H1 (cell line): ENCODE data around the gene SV2B. TPM values are rescaled to one million over a fixed set of nuclear protein-coding genes. Genes with fewer than 3 reads are reported as not detected.

Source experiments
- CTCF ChIA-PET: fragments of 300-600 bp; sonication (Branson Sonifier 250); formaldehyde crosslinking; loops from one replicate; lab custom pipeline; 2021; ENCODE audit not compliant: partially characterized antibody; lab: Charles Lee
- POLR2A ChIA-PET: fragments of 300-600 bp; sonication (Branson Sonifier 250); formaldehyde crosslinking; loops from one replicate; lab custom pipeline; 2021; ENCODE audit warnings: inconsistent platforms; ENCODE audit not compliant: partially characterized antibody; lab: Charles Lee
- DNase-seq, 2 experiments: peaks; one replicate each; pipeline versions ENCODE4 v3.0.0 to v3.0.0-alpha.2; 2010 to 2022; ENCODE audit warnings: low spot score in 2 of 2, low read depth in 1 of 2, mixed read lengths in 1 of 2
- FAIRE-seq: peaks from 2 replicates; lab custom pipeline; 2011; peaks lifted over from hg19 to GRCh38; lab: Jason Lieb, UNC
- H2AFZ ChIP-seq: 2 replicates; pipeline ENCODE4 v1.8.1; 2012; ENCODE audit warnings: low read length, inconsistent platforms
- H2AK5ac ChIP-seq: 2 replicates; pipeline ENCODE4 v1.6.1; 2013; ENCODE audit warnings: low read depth, low read length
- H2BK120ac ChIP-seq: replicated peaks from 2 replicates; pipeline ENCODE3; 2013; ENCODE audit warnings: low read depth, low read length, inconsistent platforms
- H2BK12ac ChIP-seq: 2 replicates; pipeline ENCODE4 v1.6.1; 2013; ENCODE audit warnings: low read depth, low read length
- H2BK15ac ChIP-seq: 2 replicates; pipeline ENCODE4 v1.6.1; 2013; ENCODE audit warnings: low read length
- H2BK20ac ChIP-seq: 2 replicates; pipeline ENCODE4 v1.6.1; 2013; ENCODE audit warnings: low read length
- H2BK5ac ChIP-seq: 2 replicates; pipeline ENCODE4 v1.6.1; 2013; ENCODE audit warnings: low read depth, low read length
- H3K14ac ChIP-seq: 2 replicates; pipeline ENCODE4 v1.6.1; 2013; ENCODE audit warnings: inconsistent platforms; ENCODE audit not compliant: insufficient read length
- H3K18ac ChIP-seq: 2 replicates; pipeline ENCODE4 v1.6.1; 2013; ENCODE audit warnings: low read length; ENCODE audit errors: extremely low read depth
- H3K23ac ChIP-seq: 2 replicates; pipeline ENCODE4 v1.6.1; 2013; ENCODE audit warnings: inconsistent platforms; ENCODE audit not compliant: insufficient read length
- H3K23me2 ChIP-seq: 2 replicates; pipeline ENCODE4 v1.6.1; 2013; ENCODE audit warnings: low read depth, low read length
- H3K27ac ChIP-seq: 2 replicates; pipeline ENCODE4 v1.6.1; 2011; ENCODE audit warnings: low read depth, low read length, inconsistent platforms
- H3K27me3 ChIP-seq, 4 experiments: replicated peaks in 1 of 4; 1 replicate in 1 of 4; 2 replicates in 3 of 4; pipeline versions ENCODE4 v1.6.1 to v1.8.1; 2011 to 2013; ENCODE audit warnings: low read length in 3 of 4, mild to moderate bottlenecking in 3 of 4, inconsistent platforms in 2 of 4, mixed read lengths in 2 of 4, moderate library complexity in 1 of 4; ENCODE audit not compliant: control insufficient read depth in 3 of 4, insufficient read depth in 3 of 4; ENCODE audit errors: extremely low read depth in 1 of 4
- H3K36me3 ChIP-seq, 4 experiments: 2 replicates each; pipeline versions ENCODE4 v1.6.1 to v1.8.1; 2011 to 2013; ENCODE audit warnings: mild to moderate bottlenecking in 4 of 4, low read length in 3 of 4, moderate library complexity in 2 of 4, control low read depth in 1 of 4, inconsistent platforms in 1 of 4; ENCODE audit not compliant: insufficient read depth in 4 of 4, control insufficient read depth in 2 of 4
- H3K4ac ChIP-seq: replicated peaks from 2 replicates; pipeline ENCODE3; 2013; ENCODE audit warnings: low read length, low read depth, mixed read lengths, inconsistent platforms; ENCODE audit not compliant: insufficient read length
- H3K4me1 ChIP-seq, 4 experiments: replicated peaks in 1 of 4; 1 replicate in 1 of 4; 2 replicates in 3 of 4; pipeline versions ENCODE4 v1.6.1 to v1.8.1; 2011 to 2013; ENCODE audit warnings: low read length in 3 of 4, inconsistent platforms in 2 of 4, mixed read lengths in 1 of 4; ENCODE audit not compliant: insufficient read depth in 4 of 4, control insufficient read depth in 3 of 4
- H3K4me2 ChIP-seq, 2 experiments: 2 replicates each; pipeline versions ENCODE4 v1.6.1 to v1.8.1; 2011 to 2013; ENCODE audit warnings: low read depth in 2 of 2, low read length in 2 of 2, control low read depth in 1 of 2, inconsistent platforms in 1 of 2, mild to moderate bottlenecking in 1 of 2; ENCODE audit not compliant: insufficient read depth in 1 of 2
- H3K4me3 ChIP-seq, 4 experiments: fragments of 200-600, 300-600 bp in 1 of 4; sonication (generic), shearing (Covaris generic), sonication (Bioruptor Twin) in 1 of 4; 2 replicates each; pipeline versions ENCODE4 v1.5.1 to v1.8.1; 2011 to 2016; ENCODE audit warnings: low read length in 4 of 4, low read depth in 3 of 4, control low read depth in 2 of 4, inconsistent platforms in 2 of 4, mild to moderate bottlenecking in 2 of 4, mixed read lengths in 1 of 4, moderate library complexity in 1 of 4; ENCODE audit not compliant: insufficient read depth in 2 of 4; ENCODE audit errors: extremely low read depth in 1 of 4
- H3K56ac ChIP-seq: replicated peaks from 2 replicates; pipeline ENCODE3; 2013; ENCODE audit warnings: low read depth, mild to moderate bottlenecking, mixed read lengths, low read length, inconsistent platforms; ENCODE audit not compliant: insufficient read length
- H3K79me1 ChIP-seq: 2 replicates; pipeline ENCODE4 v1.6.1; 2013; ENCODE audit warnings: low read depth, low read length, control low read depth
- H3K79me2 ChIP-seq, 2 experiments: 2 replicates each; pipeline versions ENCODE4 v1.6.1 to v1.8.1; 2012 to 2013; ENCODE audit warnings: low read length in 2 of 2, mild to moderate bottlenecking in 2 of 2, inconsistent platforms in 1 of 2; ENCODE audit not compliant: insufficient read depth in 2 of 2, control insufficient read depth in 1 of 2
- H3K9ac ChIP-seq, 4 experiments: replicated peaks in 1 of 4; 1 replicate in 1 of 4; 2 replicates in 3 of 4; pipeline versions ENCODE4 v1.6.1 to v1.8.1; 2011 to 2013; ENCODE audit warnings: low read depth in 3 of 4, low read length in 3 of 4, control low read depth in 2 of 4, mild to moderate bottlenecking in 2 of 4, moderate library complexity in 2 of 4, inconsistent platforms in 1 of 4; ENCODE audit errors: extremely low read depth in 1 of 4
- H3K9me3 ChIP-seq, 2 experiments: 2 replicates each; pipeline versions ENCODE4 v1.6.1 to v1.8.1; 2012 to 2013; ENCODE audit warnings: mild to moderate bottlenecking in 2 of 2, moderate library complexity in 2 of 2, control low read depth in 1 of 2, inconsistent platforms in 1 of 2, low read depth in 1 of 2, low read length in 1 of 2, mixed read lengths in 1 of 2; ENCODE audit not compliant: insufficient read depth in 2 of 2
- H4K20me1 ChIP-seq, 2 experiments: replicated peaks in 1 of 2; 2 replicates each; pipeline versions ENCODE3 to v1.8.1; 2011 to 2013; ENCODE audit warnings: inconsistent platforms in 2 of 2, low read length in 2 of 2, mild to moderate bottlenecking in 1 of 2; ENCODE audit not compliant: insufficient read depth in 2 of 2, control insufficient read depth in 1 of 2
- H4K5ac ChIP-seq: 2 replicates; pipeline ENCODE4 v1.6.1; 2013; ENCODE audit warnings: low read length, low read depth, mixed read lengths, inconsistent platforms; ENCODE audit not compliant: insufficient read length
- H4K8ac ChIP-seq: 2 replicates; pipeline ENCODE4 v1.8.0; 2013; ENCODE audit warnings: mild to moderate bottlenecking, moderate library complexity, low read length, inconsistent platforms; ENCODE audit not compliant: insufficient read depth; ENCODE audit errors: extremely low read depth
- H4K91ac ChIP-seq: replicated peaks from 2 replicates; pipeline ENCODE3; 2013; ENCODE audit warnings: low read length, mixed read lengths, inconsistent platforms; ENCODE audit not compliant: insufficient read length
- CBX8 ChIP-seq: fragments of 300-800, 300-1000 bp; sonication (generic); IDR thresholded peaks from 2 replicates; pipeline ENCODE4 v1.7.1; 2016; ENCODE audit warnings: low read depth, low read length, borderline replicate concordance
- CHD2 ChIP-seq: IDR thresholded peaks from 2 replicates; pipeline ENCODE4 v1.6.1; 2012; ENCODE audit warnings: low read length, improper control_type of control experiment
- RNF2 ChIP-seq: fragments of 200-900, 300-1000 bp; sonication (generic); IDR thresholded peaks from 2 replicates; pipeline ENCODE4 v1.7.1; 2016; ENCODE audit warnings: borderline replicate concordance, low read depth, mild to moderate bottlenecking, antibody characterized with exemption, low read length; ENCODE audit not compliant: poor library complexity, severe bottlenecking; ENCODE audit errors: missing control alignments
- TCF12 ChIP-seq: IDR thresholded peaks from 2 replicates; pipeline ENCODE4 v1.6.1; 2011; ENCODE audit warnings: low read depth, mild to moderate bottlenecking, low read length
- WGBS, 2 experiments: shearing (Covaris generic) in 1 of 2; methylation state at CpG; one replicate each; pipeline versions ENCODE4 v1.1.6 to v1.1.7; 2013 to 2015; ENCODE audit warnings: low lambda C conversion rate in 2 of 2, mixed read lengths in 2 of 2, inconsistent platforms in 1 of 2, low coverage in 1 of 2, missing lambda C conversion rate in 1 of 2; ENCODE audit not compliant: insufficient replicate concordance in 2 of 2, insufficient coverage in 1 of 2, insufficient read length in 1 of 2; ENCODE audit errors: extremely low coverage in 1 of 2, missing lambda C conversion rate in 1 of 2; 5-methylcytosine and 5-hydroxymethylcytosine counted together
- polyA plus RNA-seq, 7 experiments: library from polyadenylated mRNA; depleted of rRNA in 3 of 7; stranded (reverse) in 5 of 7; unstranded in 2 of 7; fragments of >200 nt in 5 of 7; fragments of 200-250 nt in 2 of 7; gene quantifications; 1 replicate in 5 of 7; 2 replicates in 1 of 7; 4 replicates in 1 of 7; pipeline versions ENCODE4 v1.2.1 to v1.2.3, GENCODE V29; 2011 to 2013; ENCODE audit warnings: missing spikeins in 2 of 7, mixed read lengths in 2 of 7
- total RNA-seq: library from RNA; stranded (reverse); fragmentation: NEBNext Ultra II Directional; extraction: Animal tissue kit (Norgen Biotek cat#: 25700); gene quantifications from 2 replicates; pipeline ENCODE4 v1.2.1, GENCODE V29; 2021
- TF ChIP-seq, protein P1 (sequence below): IDR thresholded peaks from 2 replicates; pipeline ENCODE4 v1.6.1; 2012; ENCODE audit warnings: low read length, inconsistent platforms

The SV2B gene
- total and polyA plus RNA-seq, 2 of the 8 experiments (the other 6 are each of a cell fraction or from before 2014, with no cell fraction given) = 0.09 to 0.20 TPM

GRCh38 chr15:91135201-91136130 lies 35.4 kb downstream of the SV2B start:
- DNase-seq (no peak), FAIRE-seq (no peak)
- Histone ChIP-seq H2AFZ (no peak overlapping the region), H4K20me1 (no peaks in the 10 kb centered on the region), H3K27ac (no peak overlapping the region), H2BK20ac (no peak overlapping the region), H3K18ac (no peak overlapping the region), H3K4ac (no peak overlapping the region), H2BK5ac (no peak overlapping the region), H2BK15ac (no peak overlapping the region), H3K36me3 (no peaks in the 10 kb centered on the region), H4K8ac (no peak overlapping the region), H3K56ac (no peak overlapping the region), H3K14ac (no peak overlapping the region), H3K4me1 (no peaks in the 10 kb centered on the region), H3K79me2 (no peaks in the 10 kb centered on the region), H2BK120ac (no peak overlapping the region), H3K9ac (no peak overlapping the region), H2AK5ac (no peak overlapping the region), H3K9me3 (0 out of 4 replicates have a peak, but pooled peaks cover 0 to 2% of the 10 kb centered on the region in 2 experiments), H3K4me3 (no peak overlapping the region), H3K23ac (no peak overlapping the region), H4K5ac (no peak overlapping the region), H3K4me2 (no peak overlapping the region), H3K23me2 (no peaks in the 10 kb centered on the region), H3K79me1 (no peaks in the 10 kb centered on the region), H3K27me3 (no peaks in the 10 kb centered on the region), H2BK12ac (no peak overlapping the region), H4K91ac (no peak overlapping the region)
- CTCF ChIA-PET = interaction anchor here (0.7 to 1.2 kb wide), 3 partner anchors 8 to 360 kb away, joined by 3 to 4 read pairs (median 3); no protein-coding TSS in a partner anchor
- WGBS, 2 experiments = 89% methylated on average over 10 of the region's 10 CpGs; no CpG with 5 or more reads in 1 of the 2 experiments
- POLR2A ChIA-PET = no interaction called here
- TF ChIP-seq CBX8 = no peak
- no peak for TF ChIP-seq TCF12
- TF ChIP-seq, protein P1, sequence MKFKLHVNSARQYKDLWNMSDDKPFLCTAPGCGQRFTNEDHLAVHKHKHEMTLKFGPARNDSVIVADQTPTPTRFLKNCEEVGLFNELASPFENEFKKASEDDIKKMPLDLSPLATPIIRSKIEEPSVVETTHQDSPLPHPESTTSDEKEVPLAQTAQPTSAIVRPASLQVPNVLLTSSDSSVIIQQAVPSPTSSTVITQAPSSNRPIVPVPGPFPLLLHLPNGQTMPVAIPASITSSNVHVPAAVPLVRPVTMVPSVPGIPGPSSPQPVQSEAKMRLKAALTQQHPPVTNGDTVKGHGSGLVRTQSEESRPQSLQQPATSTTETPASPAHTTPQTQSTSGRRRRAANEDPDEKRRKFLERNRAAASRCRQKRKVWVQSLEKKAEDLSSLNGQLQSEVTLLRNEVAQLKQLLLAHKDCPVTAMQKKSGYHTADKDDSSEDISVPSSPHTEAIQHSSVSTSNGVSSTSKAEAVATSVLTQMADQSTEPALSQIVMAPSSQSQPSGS = no peak
- no peak for TF ChIP-seq CHD2
- TF ChIP-seq RNF2 = no peak
